ENCODE data around the gene AQP4.

AQP4 gene

GRCh38 chr18:26874283-26874682, 8.8 kb upstream of the AQP4 start:
- ATAC-seq (ENCODE audit: low read depth): no peak
- no peaks in the 10 kb centered on the region for H3K4me1 ChIP-seq (ENCODE audit: insufficient read depth, poor library complexity, severe bottlenecking)
- TF ChIP-seq CTCF (IDR thresholded peaks at IDR 0.05; ENCODE audit: poor library complexity, severe bottlenecking): no peak

GRCh38 chr18:26869640-26870039, 4.1 kb upstream of the AQP4 start:
- H3K4me1 ChIP-seq (ENCODE audit: insufficient read depth, poor library complexity, severe bottlenecking): no peaks in the 10 kb centered on the region
- no peak for TF ChIP-seq CTCF (IDR thresholded peaks at IDR 0.05; ENCODE audit: poor library complexity, severe bottlenecking)
- ATAC-seq (ENCODE audit: low read depth) (no peak), DNase-seq (ENCODE audit: low spot score) (no peak)
- no peak overlapping the region for H3K27ac ChIP-seq (ENCODE audit: poor library complexity, severe bottlenecking)
- no peaks in the 10 kb centered on the region for H3K9me3 ChIP-seq (ENCODE audit: severe bottlenecking)
- H3K4me3 ChIP-seq (ENCODE audit: severe bottlenecking): no peak overlapping the region
- H3K36me3 ChIP-seq (ENCODE audit: low read depth): no peaks in the 10 kb centered on the region
- H3K27me3 ChIP-seq (ENCODE audit: insufficient read depth, poor library complexity, severe bottlenecking): peaks cover 12% of the 10 kb centered on the region

More at GRCh38 chr18:26874283-26874682, 8.8 kb upstream of the AQP4 start:
- Histone ChIP-seq H3K27ac (ENCODE audit: poor library complexity, severe bottlenecking) (no peak overlapping the region), H3K36me3 (ENCODE audit: low read depth) (no peaks in the 10 kb centered on the region), H3K4me3 (ENCODE audit: severe bottlenecking) (no peak overlapping the region), H3K27me3 (ENCODE audit: insufficient read depth, poor library complexity, severe bottlenecking) (no peaks in the 10 kb centered on the region), H3K9me3 (ENCODE audit: severe bottlenecking) (no peaks in the 10 kb centered on the region)
- no peak for DNase-seq (ENCODE audit: low spot score)

- Histone ChIP-seq H3K4me1 (ENCODE audit: insufficient read depth, poor library complexity, severe bottlenecking) (no peaks in the 10 kb centered on the region), H3K4me3 (ENCODE audit: severe bottlenecking) (no peak overlapping the region), H3K27me3 (ENCODE audit: insufficient read depth, poor library complexity, severe bottlenecking) (peaks cover 18% of the 10 kb centered on the region), H3K27ac (ENCODE audit: poor library complexity, severe bottlenecking) (no peak overlapping the region), H3K9me3 (ENCODE audit: severe bottlenecking) (no peaks in the 10 kb centered on the region), H3K36me3 (ENCODE audit: low read depth) (no peaks in the 10 kb centered on the region)
- DNase-seq (ENCODE audit: low spot score): no peak
- TF ChIP-seq CTCF (IDR thresholded peaks at IDR 0.05; ENCODE audit: poor library complexity, severe bottlenecking): no peak
- ATAC-seq (ENCODE audit: low read depth): no peak
These were observed 3.6 kb upstream of the AQP4 start for GRCh38 chr18:26868968-26869586.

- H3K27me3 ChIP-seq (ENCODE audit: insufficient read depth, poor library complexity, severe bottlenecking): peaks cover 34% of the 10 kb centered on the region
- no peak for TF ChIP-seq CTCF (IDR thresholded peaks at IDR 0.05; ENCODE audit: poor library complexity, severe bottlenecking)
- H3K9me3 ChIP-seq (ENCODE audit: severe bottlenecking): no peaks in the 10 kb centered on the region
- DNase-seq (ENCODE audit: low spot score) (no peak), ATAC-seq (ENCODE audit: low read depth) (no peak)
- H3K4me1 ChIP-seq (ENCODE audit: insufficient read depth, poor library complexity, severe bottlenecking): no peaks in the 10 kb centered on the region
- no peaks in the 10 kb centered on the region for H3K36me3 ChIP-seq (ENCODE audit: low read depth)
- H3K27ac ChIP-seq (ENCODE audit: poor library complexity, severe bottlenecking): no peak overlapping the region
- H3K4me3 ChIP-seq (ENCODE audit: severe bottlenecking): no peak overlapping the region
These were observed 2.0 kb upstream of the AQP4 start for GRCh38 chr18:26867471-26867870.

GRCh38 chr18:26864658-26865057, 849 bp downstream of the AQP4 start:
- ATAC-seq (ENCODE audit: low read depth) (no peak), DNase-seq (ENCODE audit: low spot score) (no peak)
- Histone ChIP-seq H3K4me3 (ENCODE audit: severe bottlenecking) (no peak overlapping the region), H3K27ac (ENCODE audit: poor library complexity, severe bottlenecking) (no peak overlapping the region), H3K27me3 (ENCODE audit: insufficient read depth, poor library complexity, severe bottlenecking) (peaks cover 47% of the 10 kb centered on the region), H3K36me3 (ENCODE audit: low read depth) (no peaks in the 10 kb centered on the region), H3K9me3 (ENCODE audit: severe bottlenecking) (no peaks in the 10 kb centered on the region), H3K4me1 (ENCODE audit: insufficient read depth, poor library complexity, severe bottlenecking) (no peaks in the 10 kb centered on the region)
- no peak for TF ChIP-seq CTCF (IDR thresholded peaks at IDR 0.05; ENCODE audit: poor library complexity, severe bottlenecking)

Data from RWPE2 (cell line).